ENCODE results near the gene KIR3DL2.
"Not testable (repeated sequence)": the region's sequence is repeated elsewhere in the genome, so short reads cannot be mapped to it uniquely, and the experiment has no call there.

GRCh38 chr19:54901153-54901552 is 50.9 kb downstream of the KIR3DL2 start:
- TF ChIP-seq CTCF (IDR thresholded peaks at IDR 0.05); ZFX (IDR thresholded peaks at IDR 0.05; ENCODE audit: borderline replicate concordance): not testable (repeated sequence)

Data from 22Rv1 (cell line).